GM21528 (cell line): ENCODE results near the gene STKLD1.
"Not testable (repeated sequence)": the region's sequence is repeated elsewhere in the genome, so short reads cannot be mapped to it uniquely, and the experiment has no call there.

ENCODE experiments used
- ATAC-seq: cut with Tn5 transposase; IDR thresholded peaks from one replicate; pipeline ENCODE4 v1.9.1; 2021; ENCODE audit warnings: mild to moderate bottlenecking, moderate library complexity; ENCODE audit not compliant: unreplicated experiment, low FRiP score

STKLD1 gene

DNA sequence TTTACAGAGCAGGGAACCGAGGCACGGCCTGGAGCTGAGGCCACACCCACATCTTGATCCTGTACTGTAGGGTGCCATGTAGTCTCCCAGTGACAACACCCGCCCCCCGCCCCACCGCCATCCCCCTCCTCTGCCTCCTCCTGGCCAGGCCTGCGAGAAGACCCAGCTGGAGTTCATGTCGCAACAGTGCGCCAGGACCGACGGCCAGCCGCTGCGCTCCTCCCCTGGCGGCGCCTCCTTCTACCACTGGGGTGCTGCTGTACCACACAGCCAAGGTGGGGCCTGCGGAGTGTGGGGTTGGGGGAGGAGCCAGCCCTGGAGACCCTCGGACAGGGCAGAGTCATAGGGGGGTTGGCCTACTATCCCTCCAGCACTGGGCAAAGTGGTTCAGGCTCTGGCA lies 60.5 kb downstream of the STKLD1 start:
- no peak for ATAC-seq

DNA sequence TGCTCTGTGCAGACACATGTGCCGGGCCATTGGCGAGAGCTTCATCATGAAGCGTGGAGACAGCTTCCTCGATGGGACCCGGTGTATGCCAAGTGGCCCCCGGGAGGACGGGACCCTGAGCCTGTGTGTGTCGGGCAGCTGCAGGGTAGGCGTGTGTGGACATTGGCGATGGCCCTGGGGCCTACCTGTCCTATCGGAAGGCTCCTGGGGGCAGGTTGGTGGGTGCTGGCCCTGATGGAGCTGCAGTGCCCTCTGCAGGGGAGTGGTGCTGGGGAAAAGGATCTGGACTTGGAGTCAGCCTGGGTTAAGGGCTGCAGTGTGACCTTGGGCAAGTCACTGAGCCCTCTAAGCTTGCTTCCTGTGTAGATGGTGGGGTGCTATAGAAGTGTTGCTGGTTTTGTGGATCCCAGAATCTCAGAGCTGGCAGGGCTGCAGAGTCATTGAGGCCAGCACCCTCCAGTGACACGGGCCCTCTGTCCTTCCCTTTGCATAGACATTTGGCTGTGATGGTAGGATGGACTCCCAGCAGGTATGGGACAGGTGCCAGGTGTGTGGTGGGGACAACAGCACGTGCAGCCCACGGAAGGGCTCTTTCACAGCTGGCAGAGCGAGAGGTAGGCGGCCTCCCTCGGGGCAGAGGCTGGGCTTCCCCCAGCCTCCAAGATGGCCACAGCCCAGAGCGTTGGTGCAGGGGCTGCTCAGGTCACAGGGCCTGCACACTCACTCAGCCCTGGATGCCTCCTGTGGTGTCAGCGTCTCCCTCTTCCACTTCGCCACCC lies 61.8 kb downstream of the STKLD1 start:
- no peak for ATAC-seq

DNA sequence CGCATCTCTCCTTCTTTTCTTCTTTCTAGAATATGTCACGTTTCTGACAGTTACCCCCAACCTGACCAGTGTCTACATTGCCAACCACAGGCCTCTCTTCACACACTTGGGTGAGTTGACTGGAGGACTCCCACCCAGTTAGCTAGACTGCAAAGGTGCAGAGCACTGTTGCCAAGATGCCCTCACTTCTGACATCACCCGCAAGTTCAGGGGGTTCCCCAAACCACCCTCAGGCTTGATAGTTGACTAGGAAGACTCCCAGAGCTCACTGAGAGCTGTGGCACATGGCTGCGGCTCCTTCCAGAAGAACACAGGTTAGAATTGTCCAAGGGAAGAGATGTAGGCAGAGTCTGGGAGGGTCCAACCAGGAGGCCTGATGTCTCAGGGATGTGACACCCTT lies 63.2 kb downstream of the STKLD1 start:
- ATAC-seq = no peak

DNA sequence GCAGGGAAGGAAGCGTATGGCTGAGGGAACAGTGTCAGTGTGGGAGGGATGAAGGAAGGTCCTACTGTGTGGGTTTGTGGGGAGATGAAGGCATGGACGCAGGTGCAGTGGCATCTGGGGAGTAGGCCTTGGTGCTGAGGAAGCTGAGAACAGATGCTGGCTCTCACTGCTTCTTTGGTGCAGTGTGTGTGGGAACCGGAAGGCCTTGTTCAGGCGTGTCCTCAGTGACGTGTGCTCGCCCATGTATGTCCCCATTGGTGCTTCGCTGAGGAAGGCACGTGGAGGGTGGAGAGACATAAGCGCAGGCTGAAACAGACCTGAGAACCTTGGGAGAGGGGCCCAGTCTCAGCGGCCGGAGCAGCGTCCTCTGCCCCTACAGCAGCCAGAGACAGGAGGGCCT lies 64.7 kb downstream of the STKLD1 start:
- ATAC-seq = no peak

DNA sequence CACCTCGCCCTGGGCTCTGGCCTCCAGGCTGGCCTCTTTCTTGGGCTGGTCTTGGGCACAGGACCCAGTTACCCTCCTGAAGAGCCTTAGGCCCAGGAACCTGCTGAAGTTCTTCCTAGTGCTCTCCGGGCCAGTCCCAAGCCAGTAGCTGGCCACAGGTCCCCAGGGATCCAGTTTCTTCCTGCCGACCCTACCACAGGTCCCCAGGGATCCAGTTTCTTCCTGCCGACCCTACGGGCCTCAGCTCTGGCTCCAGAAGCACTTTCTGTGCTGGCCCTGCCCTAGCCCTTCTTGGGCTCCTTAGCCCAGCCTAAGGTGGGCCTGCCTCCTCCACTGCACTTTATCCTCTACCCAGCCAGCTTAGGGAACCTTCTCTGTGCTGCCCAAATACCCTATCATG lies 65.4 kb downstream of the STKLD1 start:
- ATAC-seq = no peak

DNA sequence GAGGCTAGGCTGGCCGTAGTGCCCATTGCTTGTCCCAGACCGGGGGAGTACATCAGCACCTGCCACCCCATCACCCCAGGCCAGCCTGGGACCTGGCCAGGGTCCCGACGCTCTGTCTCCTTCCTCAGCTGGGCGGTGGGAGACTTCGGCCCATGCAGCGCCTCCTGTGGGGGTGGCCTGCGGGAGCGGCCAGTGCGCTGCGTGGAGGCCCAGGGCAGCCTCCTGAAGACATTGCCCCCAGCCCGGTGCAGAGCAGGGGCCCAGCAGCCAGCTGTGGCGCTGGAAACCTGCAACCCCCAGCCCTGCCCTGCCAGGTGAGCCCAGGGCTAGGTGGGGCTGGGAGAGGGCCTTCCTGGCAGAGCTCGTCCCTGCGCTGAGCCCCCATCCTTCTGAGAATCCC lies 67.1 kb downstream of the STKLD1 start:
- no peak for ATAC-seq

DNA sequence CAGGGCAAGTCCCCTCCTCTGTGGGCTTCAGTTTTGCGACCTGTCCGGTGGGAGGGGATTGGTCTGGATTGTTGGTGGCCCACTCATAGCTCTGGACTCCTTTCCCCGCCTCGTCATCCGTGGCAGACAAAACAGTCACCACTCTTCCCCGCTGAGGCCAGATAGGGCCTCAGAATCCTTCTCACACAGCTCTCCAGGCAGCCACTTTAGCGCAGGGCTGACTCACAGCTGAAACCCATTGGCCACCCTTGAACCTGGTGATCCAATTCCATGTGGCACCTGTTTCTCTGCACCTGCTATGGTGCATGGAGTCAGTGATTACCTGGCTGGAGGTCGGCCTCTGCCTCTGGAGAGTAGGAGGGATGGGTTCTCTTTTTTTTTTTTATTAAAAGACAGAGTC lies 67.8 kb downstream of the STKLD1 start:
- no peak for ATAC-seq

DNA sequence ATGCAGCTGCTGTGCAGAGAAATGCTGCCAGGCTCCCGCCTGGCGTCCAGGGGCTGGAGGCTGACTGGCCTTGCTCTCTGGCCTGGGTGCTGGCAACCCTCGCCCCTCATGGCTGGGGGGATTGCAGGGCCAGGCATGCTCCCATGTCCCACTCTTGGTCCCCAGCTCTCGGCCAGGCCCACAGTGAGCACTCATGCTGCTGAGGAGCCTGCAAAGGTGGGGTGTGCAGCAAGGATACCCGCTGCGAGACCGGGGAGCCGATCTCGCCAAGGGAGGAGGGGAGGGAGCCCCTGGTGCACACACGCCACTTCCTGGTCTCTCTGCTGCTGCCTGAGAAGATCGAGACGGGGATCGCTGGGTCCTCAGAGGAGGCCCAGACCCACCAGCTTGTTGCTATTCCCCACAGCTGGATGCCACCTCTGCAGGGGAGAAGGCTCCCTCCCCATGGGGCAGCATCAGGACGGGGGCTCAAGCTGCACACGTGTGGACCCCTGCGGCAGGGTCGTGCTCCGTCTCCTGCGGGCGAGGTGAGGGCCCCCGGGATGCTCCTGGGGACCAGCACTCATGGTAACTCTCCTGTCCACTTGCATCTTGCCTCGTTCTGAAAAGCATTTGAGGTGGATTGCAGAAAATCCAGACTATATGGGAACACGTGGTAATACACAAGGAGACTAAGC lies 69.3 kb downstream of the STKLD1 start:
- ATAC-seq = no peak

DNA sequence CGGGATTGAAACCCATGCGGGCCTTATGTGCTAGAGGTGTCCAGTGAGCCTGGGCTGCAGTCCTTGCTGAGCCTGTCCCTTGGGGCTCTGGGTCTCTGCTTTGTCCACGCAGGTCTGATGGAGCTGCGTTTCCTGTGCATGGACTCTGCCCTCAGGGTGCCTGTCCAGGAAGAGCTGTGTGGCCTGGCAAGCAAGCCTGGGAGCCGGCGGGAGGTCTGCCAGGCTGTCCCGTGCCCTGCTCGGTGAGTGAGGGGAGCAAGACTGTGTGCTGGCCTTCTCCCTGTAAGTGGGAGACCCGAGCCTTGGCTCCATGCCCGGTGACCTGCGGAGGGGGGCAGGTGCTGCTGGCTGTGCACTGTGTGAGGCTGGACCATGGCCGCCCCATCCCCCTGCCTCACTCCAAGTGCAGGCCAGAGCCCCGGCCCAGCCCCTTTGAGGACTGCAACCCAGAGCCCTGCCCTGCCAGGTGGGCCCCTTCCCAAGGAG lies 72.4 kb downstream of the STKLD1 start:
- ATAC-seq = no peak

DNA sequence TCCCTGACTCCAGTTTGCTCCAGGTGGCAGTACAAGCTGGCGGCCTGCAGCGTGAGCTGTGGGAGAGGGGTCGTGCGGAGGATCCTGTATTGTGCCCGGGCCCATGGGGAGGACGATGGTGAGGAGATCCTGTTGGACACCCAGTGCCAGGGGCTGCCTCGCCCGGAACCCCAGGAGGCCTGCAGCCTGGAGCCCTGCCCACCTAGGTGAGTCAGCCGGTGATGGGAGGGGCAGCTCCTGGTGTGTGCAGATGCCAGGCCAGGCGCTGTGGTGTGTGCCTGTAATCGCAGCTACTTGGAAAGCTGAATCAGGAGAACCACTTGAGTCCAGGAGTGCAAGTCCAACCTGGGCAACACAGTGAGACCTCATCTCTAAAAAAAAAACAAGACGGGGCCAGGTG lies 73.6 kb downstream of the STKLD1 start:
- no peak for ATAC-seq

DNA sequence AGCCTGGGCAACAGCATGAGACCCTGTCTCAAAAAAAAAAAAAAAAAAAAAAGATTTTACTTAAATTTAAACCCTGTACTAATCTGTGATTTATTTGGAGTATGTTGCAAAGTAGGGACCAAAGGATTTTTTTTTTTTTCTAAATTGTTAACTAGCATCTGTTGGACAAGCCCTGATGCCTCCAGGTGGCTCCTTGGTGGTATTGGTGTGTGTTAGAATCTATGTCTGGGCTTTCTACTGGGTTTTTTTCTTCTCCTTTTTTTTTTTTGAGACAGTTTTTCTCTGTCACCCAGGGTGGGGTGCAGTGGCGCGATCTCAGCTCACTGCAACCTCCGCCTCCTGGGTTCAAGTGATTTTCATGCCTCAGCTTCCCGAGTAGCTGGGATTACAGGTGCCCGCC lies 75.7 kb downstream of the STKLD1 start:
- ATAC-seq = not testable (repeated sequence)

DNA sequence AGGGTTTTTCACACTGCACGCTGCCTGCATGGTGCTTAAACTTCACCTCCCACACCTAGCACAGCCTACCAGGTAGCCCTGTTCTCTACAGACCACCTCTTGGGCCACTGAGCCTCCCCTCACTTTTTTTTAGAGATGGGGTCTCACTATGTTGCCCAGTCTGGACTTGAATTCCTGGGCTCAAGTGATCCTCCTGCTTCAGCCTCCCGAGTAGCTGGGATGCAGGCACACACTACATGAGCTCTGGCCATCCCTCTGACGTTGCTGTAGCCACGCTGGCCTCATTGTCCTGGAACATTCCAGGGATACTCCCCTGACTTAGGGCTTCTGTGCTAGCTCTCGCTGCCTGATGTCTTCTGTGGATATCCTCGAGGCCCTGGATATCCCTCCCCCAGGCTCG lies 76.4 kb downstream of the STKLD1 start:
- ATAC-seq = no peak

DNA sequence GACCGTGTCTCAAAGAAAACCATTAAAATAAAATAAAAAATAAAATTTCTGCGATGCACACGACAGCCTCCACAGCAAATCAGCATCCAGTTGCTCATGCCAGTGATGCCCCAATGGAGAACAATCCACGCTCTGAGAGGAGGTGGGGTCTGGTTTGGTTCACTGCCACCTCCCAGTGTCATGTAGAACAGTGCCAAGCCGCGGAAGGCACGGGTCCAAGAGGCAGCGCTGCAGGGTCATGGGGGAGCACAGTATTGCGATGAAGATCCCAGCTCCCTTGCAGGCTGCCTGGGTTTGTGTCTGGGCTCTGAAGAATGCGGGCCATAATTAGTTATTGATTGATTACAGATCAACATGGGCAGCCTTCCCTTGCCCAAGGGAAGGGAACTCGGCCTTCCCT lies 77.5 kb downstream of the STKLD1 start:
- no peak for ATAC-seq

DNA sequence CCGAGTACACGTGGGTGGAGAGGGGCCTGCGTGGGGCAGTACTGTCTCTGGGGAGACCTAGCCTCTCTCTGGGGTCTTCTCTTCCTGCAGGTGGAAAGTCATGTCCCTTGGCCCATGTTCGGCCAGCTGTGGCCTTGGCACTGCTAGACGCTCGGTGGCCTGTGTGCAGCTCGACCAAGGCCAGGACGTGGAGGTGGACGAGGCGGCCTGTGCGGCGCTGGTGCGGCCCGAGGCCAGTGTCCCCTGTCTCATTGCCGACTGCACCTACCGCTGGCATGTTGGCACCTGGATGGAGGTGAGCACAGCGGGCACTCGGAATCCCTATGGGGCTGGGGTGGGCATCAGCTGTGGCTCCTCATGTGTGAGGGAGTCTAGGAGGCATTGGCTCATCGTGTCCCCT lies 78.2 kb downstream of the STKLD1 start:
- no peak for ATAC-seq

DNA sequence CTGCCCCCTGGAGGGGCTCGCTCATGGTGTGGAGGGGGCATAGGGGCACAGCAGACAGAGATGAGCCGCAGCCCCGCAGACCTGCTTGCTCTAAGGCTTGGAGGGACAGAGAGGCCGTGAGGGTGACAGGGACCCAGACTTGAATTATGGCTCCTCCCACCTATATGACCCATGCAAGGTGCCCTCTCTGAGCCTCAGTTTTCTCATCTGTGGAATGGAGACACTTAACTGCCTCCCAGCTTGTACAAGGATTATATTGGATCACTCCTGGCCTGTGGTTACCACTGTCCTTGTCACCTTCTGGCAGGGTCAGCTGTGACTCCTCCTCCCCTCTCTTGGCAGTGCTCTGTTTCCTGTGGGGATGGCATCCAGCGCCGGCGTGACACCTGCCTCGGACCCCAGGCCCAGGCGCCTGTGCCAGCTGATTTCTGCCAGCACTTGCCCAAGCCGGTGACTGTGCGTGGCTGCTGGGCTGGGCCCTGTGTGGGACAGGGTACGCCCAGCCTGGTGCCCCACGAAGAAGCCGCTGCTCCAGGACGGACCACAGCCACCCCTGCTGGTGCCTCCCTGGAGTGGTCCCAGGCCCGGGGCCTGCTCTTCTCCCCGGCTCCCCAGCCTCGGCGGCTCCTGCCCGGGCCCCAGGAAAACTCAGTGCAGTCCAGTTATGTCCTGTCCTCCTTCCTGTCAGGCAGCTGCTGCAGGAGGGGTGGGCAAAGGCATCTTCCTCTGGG lies 78.9 kb downstream of the STKLD1 start:
- ATAC-seq = no peak
